ACC112 (cell line): Measurements from ENCODE around the gene HK2.

ENCODE experiments used
- H2AFZ ChIP-seq: fragments of 200-600 bp; sonication (generic); one replicate; pipeline ENCODE4 v1.6.0; 2017; ENCODE audit warnings: antibody characterized with exemption, low read length; ENCODE audit not compliant: unreplicated experiment
- H3K27ac ChIP-seq: fragments of 200-600 bp; sonication (generic); 2 replicates; pipeline ENCODE4 v1.5.1; 2014; ENCODE audit warnings: low read depth, mild to moderate bottlenecking, antibody characterized with exemption, low read length, moderate library complexity
- H3K27me3 ChIP-seq: fragments of 200-600 bp; sonication (generic); 2 replicates; pipeline ENCODE4 v1.6.1; 2014; ENCODE audit warnings: mild to moderate bottlenecking, antibody characterized with exemption, low read length, moderate library complexity, mixed read lengths; ENCODE audit not compliant: insufficient read depth
- H3K36me3 ChIP-seq: fragments of 200-600 bp; sonication (generic); 2 replicates; pipeline ENCODE4 v1.6.1; 2016; ENCODE audit warnings: mild to moderate bottlenecking, antibody characterized with exemption, low read length, moderate library complexity, mixed read lengths; ENCODE audit not compliant: insufficient read depth
- H3K4me1 ChIP-seq: fragments of 200-600 bp; sonication (generic); one replicate; pipeline ENCODE4 v1.6.1; 2016; ENCODE audit warnings: low read length, mixed read lengths; ENCODE audit not compliant: insufficient read depth, unreplicated experiment, control insufficient read depth
- H3K4me3 ChIP-seq: fragments of 200-600 bp; sonication (generic); 2 replicates; pipeline ENCODE4 v1.5.1; 2014; ENCODE audit warnings: mild to moderate bottlenecking, low read depth, low read length
- H3K79me2 ChIP-seq: fragments of 200-600 bp; sonication (generic); one replicate; pipeline ENCODE4 v1.6.0; 2016; ENCODE audit warnings: low read length; ENCODE audit not compliant: control insufficient read depth, unreplicated experiment, insufficient read depth

Gene HK2

DNA sequence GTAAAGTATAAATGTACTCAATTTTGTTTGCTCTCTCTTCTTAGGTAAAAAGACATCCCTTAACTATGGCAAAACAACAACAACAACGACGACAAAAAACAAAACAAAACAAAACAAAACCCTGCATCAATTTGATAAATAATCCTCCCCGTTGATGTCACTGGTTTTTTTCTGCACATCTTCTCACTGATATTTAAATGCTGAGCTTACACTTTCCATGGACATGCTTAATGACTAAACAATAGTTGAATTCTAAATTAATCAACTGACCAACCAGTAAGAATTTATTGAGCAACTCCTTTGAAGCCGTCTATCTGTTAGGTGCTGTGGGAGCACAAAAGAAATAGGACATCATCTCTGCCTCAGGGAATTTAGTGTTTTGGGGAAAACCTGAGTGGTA is 104.3 kb downstream of the HK2 start:
- Histone ChIP-seq H2AFZ (no peak overlapping the region), H3K27me3 (no peaks in the 10 kb centered on the region), H3K4me1 (no peaks in the 10 kb centered on the region), H3K4me3 (no peak overlapping the region), H3K27ac (no peak overlapping the region), H3K79me2 (no peaks in the 10 kb centered on the region), H3K36me3 (no peaks in the 10 kb centered on the region)

DNA sequence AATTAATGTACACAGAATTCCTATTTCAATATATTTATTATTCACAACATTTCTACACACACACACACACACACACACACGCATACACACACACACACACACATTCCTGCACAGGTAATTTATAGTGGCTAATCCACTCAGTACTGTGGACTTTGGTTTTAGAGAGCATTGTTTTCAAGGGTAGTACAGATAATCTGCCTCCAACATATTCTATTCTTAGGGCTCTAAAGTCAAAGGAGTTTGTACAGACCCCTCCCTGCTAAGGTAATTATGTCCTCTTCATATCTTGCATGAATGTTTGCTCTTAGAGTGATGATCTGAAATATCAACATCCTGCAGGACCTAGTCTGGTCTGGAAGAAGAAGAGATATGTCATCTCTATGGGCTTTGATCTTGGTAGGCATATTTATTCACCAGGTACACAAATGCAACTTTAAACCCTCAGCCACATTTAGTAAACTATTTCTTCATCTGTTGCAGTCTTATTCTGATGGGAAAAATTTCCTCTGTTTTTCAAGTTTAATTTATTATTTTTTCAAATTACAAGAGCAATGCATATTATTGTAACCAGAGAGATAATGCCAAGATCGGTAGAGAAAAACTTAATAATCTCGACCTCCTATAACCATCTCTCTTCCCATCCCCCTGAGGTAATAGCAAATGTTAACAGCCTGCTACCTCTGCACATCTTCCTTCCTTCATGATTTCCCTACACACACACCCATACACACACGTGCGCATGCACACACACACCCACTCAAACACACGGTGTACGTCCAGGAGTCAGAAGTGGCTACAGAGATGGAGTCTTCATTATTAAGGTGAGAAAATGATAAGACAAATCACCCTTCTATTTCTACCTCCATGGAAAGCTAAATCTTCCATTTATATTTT is 106.2 kb downstream of the HK2 start:
- Histone ChIP-seq H3K36me3 (no peaks in the 10 kb centered on the region), H3K27me3 (no peaks in the 10 kb centered on the region), H2AFZ (no peak overlapping the region), H3K4me3 (no peak overlapping the region), H3K27ac (no peak overlapping the region), H3K4me1 (peaks cover 9% of the 10 kb centered on the region), H3K79me2 (peaks cover 2% of the 10 kb centered on the region)

DNA sequence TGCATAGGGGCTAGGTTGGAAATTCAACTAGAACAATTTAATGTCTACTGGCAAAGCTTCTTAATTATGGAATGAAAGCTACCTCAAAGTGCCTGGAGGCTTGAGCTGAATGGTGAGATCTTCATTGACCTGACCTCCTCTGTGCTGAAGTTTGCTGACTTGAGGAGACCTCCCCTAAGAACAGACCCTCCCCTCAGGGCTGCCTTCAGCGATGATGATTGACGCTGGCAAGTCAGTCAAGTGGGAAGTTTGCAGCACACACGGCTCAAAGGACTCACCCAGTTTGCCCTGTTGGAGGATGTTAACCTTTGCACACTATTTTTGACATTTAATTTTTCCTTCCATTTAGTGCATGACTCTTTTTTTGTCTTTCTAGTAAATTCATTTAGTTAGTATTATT is 107.4 kb downstream of the HK2 start:
- Histone ChIP-seq H2AFZ (no peak overlapping the region), H3K4me1 (peaks cover 20% of the 10 kb centered on the region), H3K27me3 (no peaks in the 10 kb centered on the region), H3K27ac (no peak overlapping the region), H3K79me2 (peaks cover 2% of the 10 kb centered on the region), H3K36me3 (no peaks in the 10 kb centered on the region), H3K4me3 (no peak overlapping the region)

DNA sequence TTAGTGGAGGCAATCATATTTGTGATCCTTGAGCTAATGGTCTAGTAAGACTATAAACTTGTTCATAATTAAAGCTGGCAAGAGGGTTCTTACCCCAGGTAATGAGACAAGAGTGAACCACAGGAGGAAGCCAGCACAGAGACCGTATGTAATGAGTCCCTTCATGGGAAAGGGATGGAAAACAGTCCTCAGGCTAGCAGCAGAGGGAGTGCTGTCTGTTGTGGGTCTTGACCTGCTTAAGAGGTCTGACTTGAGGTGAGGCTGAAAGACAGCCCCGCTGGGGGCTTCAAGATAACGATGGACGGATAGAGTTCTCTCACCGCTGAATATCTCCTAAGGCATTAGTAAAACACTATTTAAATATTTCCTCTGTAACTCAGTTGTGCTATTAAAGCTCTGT is 108.3 kb downstream of the HK2 start:
- H3K4me3 ChIP-seq: no peak overlapping the region
- H3K4me1 ChIP-seq: peaks cover 21% of the 10 kb centered on the region
- no peaks in the 10 kb centered on the region for H3K36me3 ChIP-seq
- no peaks in the 10 kb centered on the region for H3K27me3 ChIP-seq
- H3K79me2 ChIP-seq: peaks cover 2% of the 10 kb centered on the region
- H2AFZ ChIP-seq: no peak overlapping the region
- no peak overlapping the region for H3K27ac ChIP-seq
